OCI-LY1 (cell line): ENCODE results near the gene RNPS1.

Source experiments
- CTCF ChIP-seq: fragments of 200-600 bp; sonication (generic), shearing (Covaris generic); IDR thresholded peaks from 2 replicates; pipeline ENCODE4 v1.5.1; 2017; ENCODE audit warnings: mild to moderate bottlenecking, antibody characterized with exemption, low read length, moderate library complexity, mixed read lengths
- EZH2 ChIP-seq: fragments of 200-600 bp; sonication (generic), shearing (Covaris generic); IDR thresholded peaks from 2 replicates; pipeline ENCODE4 v1.8.0; 2017; ENCODE audit warnings: borderline replicate concordance, mixed run types, mild to moderate bottlenecking, antibody characterized with exemption, low read length, moderate library complexity, mixed read lengths

- TF ChIP-seq CTCF: no peak
- no peak for TF ChIP-seq EZH2
Observed at GRCh38 chr16:2277466-2278271, 9.7 kb upstream of the RNPS1 start.
